ENCODE results near the gene JAML.

DNA sequence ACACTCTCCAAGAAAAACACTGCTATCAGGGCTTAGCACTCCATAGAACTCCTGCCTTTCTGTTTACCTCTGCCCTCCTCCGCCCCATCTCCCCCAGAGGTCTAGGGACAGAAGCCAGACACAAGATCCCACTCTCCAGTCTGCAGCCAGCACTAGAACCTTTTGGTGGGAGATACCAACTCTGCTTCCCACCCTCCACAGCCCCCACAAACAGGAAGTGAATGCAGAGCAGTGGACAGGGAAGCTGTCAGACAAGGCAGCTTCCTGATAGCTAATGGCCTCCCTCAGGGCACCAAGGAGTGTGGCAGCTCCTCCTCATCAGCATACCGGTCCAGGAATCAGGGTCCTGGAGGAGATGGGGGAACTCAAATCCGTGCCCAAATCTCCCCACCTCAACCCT is 77.3 kb downstream of the JAML start:
- TF ChIP-seq GATA2 (CRISPR knock-in tag; IDR thresholded peaks at IDR 0.05) (no peak), POLR2A (conservative IDR thresholded peaks at IDR 0.05) (no peak), RNF2 (IDR thresholded peaks at IDR 0.05) (no peak)
- TF ChIP-seq, protein P1, sequence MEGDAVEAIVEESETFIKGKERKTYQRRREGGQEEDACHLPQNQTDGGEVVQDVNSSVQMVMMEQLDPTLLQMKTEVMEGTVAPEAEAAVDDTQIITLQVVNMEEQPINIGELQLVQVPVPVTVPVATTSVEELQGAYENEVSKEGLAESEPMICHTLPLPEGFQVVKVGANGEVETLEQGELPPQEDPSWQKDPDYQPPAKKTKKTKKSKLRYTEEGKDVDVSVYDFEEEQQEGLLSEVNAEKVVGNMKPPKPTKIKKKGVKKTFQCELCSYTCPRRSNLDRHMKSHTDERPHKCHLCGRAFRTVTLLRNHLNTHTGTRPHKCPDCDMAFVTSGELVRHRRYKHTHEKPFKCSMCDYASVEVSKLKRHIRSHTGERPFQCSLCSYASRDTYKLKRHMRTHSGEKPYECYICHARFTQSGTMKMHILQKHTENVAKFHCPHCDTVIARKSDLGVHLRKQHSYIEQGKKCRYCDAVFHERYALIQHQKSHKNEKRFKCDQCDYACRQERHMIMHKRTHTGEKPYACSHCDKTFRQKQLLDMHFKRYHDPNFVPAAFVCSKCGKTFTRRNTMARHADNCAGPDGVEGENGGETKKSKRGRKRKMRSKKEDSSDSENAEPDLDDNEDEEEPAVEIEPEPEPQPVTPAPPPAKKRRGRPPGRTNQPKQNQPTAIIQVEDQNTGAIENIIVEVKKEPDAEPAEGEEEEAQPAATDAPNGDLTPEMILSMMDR (IDR thresholded peaks at IDR 0.05 in 2 of 3, conservative IDR thresholded peaks at IDR 0.05 in 1 of 3; ENCODE audit: insufficient read depth in 2 of 3, low read depth in 1 of 3, low read length in 3 of 3), result no peak
- TF ChIP-seq, protein P2, sequence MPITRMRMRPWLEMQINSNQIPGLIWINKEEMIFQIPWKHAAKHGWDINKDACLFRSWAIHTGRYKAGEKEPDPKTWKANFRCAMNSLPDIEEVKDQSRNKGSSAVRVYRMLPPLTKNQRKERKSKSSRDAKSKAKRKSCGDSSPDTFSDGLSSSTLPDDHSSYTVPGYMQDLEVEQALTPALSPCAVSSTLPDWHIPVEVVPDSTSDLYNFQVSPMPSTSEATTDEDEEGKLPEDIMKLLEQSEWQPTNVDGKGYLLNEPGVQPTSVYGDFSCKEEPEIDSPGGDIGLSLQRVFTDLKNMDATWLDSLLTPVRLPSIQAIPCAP (CRISPR knock-in tag; IDR thresholded peaks at IDR 0.05; ENCODE audit: borderline replicate concordance), result no peak
